Measurements from ENCODE around the gene ZNF598.

GRCh38 chr16:1974157-1975070 is 35.2 kb downstream of the ZNF598 start:
- TF ChIP-seq REST (IDR thresholded peaks at IDR 0.05) (no peak), POLR2A (IDR thresholded peaks at IDR 0.05; ENCODE audit: low read length) (no peak), NPAS2 (CRISPR knock-in tag; IDR thresholded peaks at IDR 0.05; ENCODE audit: borderline replicate concordance) (no peak), MAFK (IDR thresholded peaks at IDR 0.05; ENCODE audit: partially characterized antibody) (no peak), CTCF (IDR thresholded peaks at IDR 0.05) (no peak), MAZ (IDR thresholded peaks at IDR 0.05; ENCODE audit: borderline replicate concordance, low read depth, low read length) (no peak), ATOH8 (CRISPR knock-in tag; IDR thresholded peaks at IDR 0.05; ENCODE audit: low read depth) (no peak), EP300 (IDR thresholded peaks at IDR 0.05) (no peak), CBX2 (IDR thresholded peaks at IDR 0.05; ENCODE audit: borderline replicate concordance, low read depth) (no peak), ZC3H11A (IDR thresholded peaks at IDR 0.05) (no peak)
